ENCODE data around the gene TRIM15. TPM values are rescaled to one million over a fixed set of nuclear protein-coding genes. Genes with fewer than 3 reads are reported as not detected.
"Not testable (repeated sequence)": the region's sequence is repeated elsewhere in the genome, so short reads cannot be mapped to it uniquely, and the experiment has no call there.

Gene TRIM15
- not detected in 2 replicates for total RNA-seq

- DNase-seq (ENCODE audit: low read depth in 2 of 2): no peak
Observed at GRCh38 chr6:30163090-30163917, at the start of gene TRIM15. Gene TRIM15 (plus strand): TSS chr6:30163546. CDS start chr6:30163685, 139 bp downstream.

- no peak for DNase-seq (ENCODE audit: low read depth in 2 of 2)
Observed at GRCh38 chr6:30113841-30114240, 49.5 kb upstream of the TRIM15 start.

- no peak for DNase-seq (ENCODE audit: low read depth in 2 of 2)
Observed at GRCh38 chr6:30116724-30117123, 46.6 kb upstream of the TRIM15 start.

GRCh38 chr6:30118691-30119090, 44.7 kb upstream of the TRIM15 start:
- DNase-seq (ENCODE audit: low read depth in 2 of 2): not testable (repeated sequence)

GRCh38 chr6:30121446-30122366, 41.6 kb upstream of the TRIM15 start:
- no peak for DNase-seq (ENCODE audit: low read depth in 2 of 2)

- DNase-seq (ENCODE audit: low read depth in 2 of 2): no peak
Observed at GRCh38 chr6:30122515-30122914, 40.8 kb upstream of the TRIM15 start.

- no peak for DNase-seq (ENCODE audit: low read depth in 2 of 2)
Observed at GRCh38 chr6:30127238-30128093, 35.9 kb upstream of the TRIM15 start.

- DNase-seq (ENCODE audit: low read depth in 2 of 2): no peak
Observed at GRCh38 chr6:30129265-30130178, 33.8 kb upstream of the TRIM15 start.

GRCh38 chr6:30130179-30130679, 33.1 kb upstream of the TRIM15 start:
- DNase-seq (ENCODE audit: low read depth in 2 of 2): no peak

- DNase-seq (ENCODE audit: low read depth in 2 of 2): peak; percentile 52 to 85
Observed at GRCh38 chr6:30130887-30131862, 32.2 kb upstream of the TRIM15 start.

GRCh38 chr6:30131947-30132497, 31.3 kb upstream of the TRIM15 start:
- no peak for DNase-seq (ENCODE audit: low read depth in 2 of 2)

GRCh38 chr6:30135147-30135546, 28.2 kb upstream of the TRIM15 start:
- no peak for DNase-seq (ENCODE audit: low read depth in 2 of 2)

- DNase-seq (ENCODE audit: low read depth in 2 of 2): no peak
Observed at GRCh38 chr6:30135757-30136156, 27.6 kb upstream of the TRIM15 start, which contains the start of gene TRIM40. Gene TRIM40 (plus strand): TSS chr6:30136140. CDS start chr6:30137037, 897 bp downstream.

GRCh38 chr6:30136570-30137286, 26.6 kb upstream of the TRIM15 start:
- no peak for DNase-seq (ENCODE audit: low read depth in 2 of 2)

GRCh38 chr6:30140240-30140639, 23.1 kb upstream of the TRIM15 start:
- DNase-seq (ENCODE audit: low read depth in 2 of 2): not testable (repeated sequence)

GRCh38 chr6:30142665-30143064, 20.7 kb upstream of the TRIM15 start:
- DNase-seq (ENCODE audit: low read depth in 2 of 2): no peak

GRCh38 chr6:30143780-30144179, 19.6 kb upstream of the TRIM15 start:
- DNase-seq (ENCODE audit: low read depth in 2 of 2): no peak

- no peak for DNase-seq (ENCODE audit: low read depth in 2 of 2)
Observed at GRCh38 chr6:30144811-30145210, 18.5 kb upstream of the TRIM15 start.

Measured in dermis microvascular lymphatic vessel endothelial cell (primary cell).